AG09309 (cell line): Measurements from ENCODE around the gene NEDD4.

ENCODE experiments used
- DNase-seq: peaks from one replicate; pipeline ENCODE4 v3.0.0-alpha.2; 2010; ENCODE audit warnings: low read depth
- H3K4me3 ChIP-seq: 2 replicates; pipeline ENCODE4 v1.5.1; 2011; ENCODE audit warnings: mild to moderate bottlenecking, low read depth, low read length, moderate library complexity; ENCODE audit not compliant: control insufficient read depth
- CTCF ChIP-seq: IDR thresholded peaks from 2 replicates; pipeline ENCODE4 v1.5.1; 2011; ENCODE audit warnings: mild to moderate bottlenecking, low read depth, low read length, inconsistent platforms; ENCODE audit not compliant: insufficient read depth, control insufficient read depth; ENCODE audit errors: missing control alignments

The NEDD4 gene

GRCh38 chr15:56001471-56002078, 8.2 kb upstream of the NEDD4 start:
- no peak overlapping the region for H3K4me3 ChIP-seq
- DNase-seq = no peak
- TF ChIP-seq CTCF = no peak

DNA sequence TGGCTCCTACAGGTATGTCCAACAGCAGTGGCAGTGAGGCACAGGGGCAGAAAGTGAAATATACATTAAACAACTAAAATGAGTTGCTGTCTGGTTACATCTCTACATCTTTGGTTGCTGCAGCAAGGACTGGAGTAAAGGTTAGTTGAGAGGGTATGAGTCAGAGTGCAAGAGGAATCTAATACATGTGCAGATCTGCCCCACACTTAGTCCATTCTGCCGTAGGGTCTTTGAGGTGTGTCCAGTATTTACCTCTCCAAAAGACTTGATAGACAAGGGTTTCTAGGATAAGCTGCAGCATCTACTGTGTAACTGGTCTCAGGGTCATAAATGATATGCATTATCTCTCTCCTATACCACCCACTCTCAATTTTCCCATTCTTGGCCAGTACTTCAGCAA, 6.2 kb upstream of the NEDD4 start:
- H3K4me3 ChIP-seq = no peak overlapping the region
- DNase-seq = no peak
- TF ChIP-seq CTCF = no peak

- no peak for TF ChIP-seq CTCF
- H3K4me3 ChIP-seq = no peak overlapping the region
- DNase-seq = no peak
Observed at GRCh38 chr15:55998478-55998877, 5.1 kb upstream of the NEDD4 start.

DNA sequence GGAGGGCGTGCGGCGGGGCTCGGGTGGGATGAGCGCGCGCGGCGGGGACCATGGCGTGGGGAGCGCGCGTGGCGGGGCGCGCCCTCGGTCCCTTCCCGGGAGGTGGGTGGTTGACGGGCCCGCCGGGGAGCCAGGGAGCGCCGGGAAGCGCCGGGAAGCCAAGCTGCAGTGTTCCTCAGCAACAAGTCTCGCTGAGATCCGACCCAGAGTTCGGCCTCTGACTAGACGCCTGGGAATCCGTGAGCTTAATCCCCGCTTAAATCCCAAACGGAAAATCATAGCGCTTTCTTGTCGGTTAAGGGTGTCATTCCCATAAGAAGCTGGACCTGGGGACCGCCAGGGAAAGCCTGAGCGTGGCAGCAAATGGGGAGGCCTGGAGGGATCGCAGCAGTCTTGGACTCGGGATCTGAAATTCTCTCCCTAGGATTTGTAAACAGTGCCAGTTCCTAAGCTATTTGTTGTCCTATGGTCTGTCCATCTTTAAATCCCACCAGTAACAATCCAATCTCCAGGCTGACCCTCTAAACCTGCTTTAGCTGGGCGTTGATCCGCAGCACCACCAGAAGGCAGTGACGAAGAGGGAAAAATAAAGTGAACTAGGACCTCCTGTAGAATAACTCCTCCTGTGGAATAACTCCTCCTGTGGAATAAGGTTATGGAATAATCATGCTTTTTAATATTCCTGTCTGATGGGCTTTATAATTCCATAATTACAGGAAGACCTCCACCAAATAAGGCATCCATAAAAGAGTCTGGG, 570 bp upstream of the NEDD4 start:
- DNase-seq = peak; percentile 27
- peak; percentile 15 for TF ChIP-seq CTCF
- H3K4me3 ChIP-seq = peak overlapping the region; percentile 86

DNA sequence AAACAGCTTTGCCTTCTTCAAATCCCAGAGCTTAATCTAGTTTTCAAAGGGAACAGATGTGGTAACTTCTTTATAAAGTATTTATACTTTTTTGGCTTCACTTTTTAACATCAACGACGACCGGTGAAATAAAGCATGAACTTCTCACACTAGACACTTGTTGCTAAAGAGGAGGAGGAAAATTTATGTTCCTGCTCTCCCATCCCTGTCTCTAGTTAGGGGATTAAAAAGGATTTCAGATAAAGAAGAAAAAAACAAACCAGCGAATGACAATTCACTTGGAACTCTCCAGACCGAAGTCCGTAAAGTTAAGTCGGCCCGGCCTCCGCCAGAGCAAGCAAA, 672 bp downstream of the NEDD4 start:
- H3K4me3 ChIP-seq = peak overlapping the region; percentile 86
- DNase-seq = peak; percentile 17
- TF ChIP-seq CTCF = no peak

DNA sequence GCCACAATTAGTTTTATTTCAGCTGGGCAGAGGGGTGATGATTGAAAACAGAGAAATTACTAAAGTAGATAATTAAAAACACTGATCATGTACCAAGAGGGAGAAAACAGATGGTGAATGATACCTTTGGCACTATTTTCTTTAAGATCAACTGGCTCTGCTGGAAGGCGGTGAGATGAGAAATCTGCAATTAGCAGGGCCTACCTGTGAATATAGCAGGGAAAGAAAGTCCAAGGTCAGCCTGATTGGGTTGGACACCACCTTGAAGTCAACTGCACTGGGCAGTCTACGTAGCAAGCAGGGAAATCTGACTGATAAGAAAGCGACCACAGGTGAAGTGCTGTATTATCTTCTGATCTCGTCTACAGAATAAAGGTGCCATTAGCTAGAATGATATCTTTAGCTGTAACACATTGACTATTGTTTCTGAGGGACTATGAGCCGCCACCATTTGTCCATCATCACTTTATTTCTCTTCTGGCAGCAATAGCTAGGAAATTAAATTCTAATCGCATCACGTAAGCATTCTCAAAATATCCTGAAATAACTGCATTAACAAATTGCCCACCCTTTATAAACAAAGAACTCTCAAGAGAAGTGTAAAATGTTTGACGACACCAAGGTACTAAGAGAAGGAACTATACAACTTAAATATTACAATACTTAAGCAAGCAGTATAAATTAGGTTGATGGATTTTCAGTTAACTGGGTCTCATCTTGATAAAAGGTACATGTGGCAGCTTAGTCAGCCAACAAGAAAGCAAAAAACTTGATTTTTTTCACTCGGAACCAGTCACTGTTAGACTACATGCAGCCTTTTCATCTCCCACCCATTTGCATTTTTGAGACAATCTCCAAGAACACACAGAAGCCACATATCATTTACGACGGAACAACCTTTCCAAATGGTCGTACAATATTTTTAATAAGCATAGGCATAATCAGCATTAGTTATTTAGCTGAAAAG, 1.3 kb downstream of the NEDD4 start:
- no peak for TF ChIP-seq CTCF
- DNase-seq = no peak
- peak overlapping the region; percentile 86 for H3K4me3 ChIP-seq
